CD4-positive, alpha-beta T cell (primary cell): ENCODE measurements around the gene SUPT3H. TPM values are rescaled to one million over a fixed set of nuclear protein-coding genes. Genes with fewer than 3 reads are reported as not detected.

ENCODE experiments used
- ATAC-seq: fragments of 200-7000 bp; cut with Tn5 transposase; one replicate; pipeline ENCODE4 v1.10.0; 2022; ENCODE audit warnings: mild to moderate bottlenecking; ENCODE audit not compliant: poor library complexity
- CTCF ChIA-PET: fragments of 350-600 bp; sonication (Branson Sonifier 250); formaldehyde crosslinking; loops from one replicate; lab custom pipeline; 2021; ENCODE audit warnings: antibody characterized with exemption, inconsistent platforms; lab: Charles Lee
- POLR2A ChIA-PET: fragments of 350-600 bp; sonication (Branson Sonifier 250); formaldehyde crosslinking; loops from one replicate; lab custom pipeline; 2021; ENCODE audit warnings: antibody characterized with exemption, inconsistent platforms; lab: Charles Lee
- DNase-seq, 14 experiments: peaks; one replicate each; pipeline ENCODE4 v3.0.0-alpha.2; 2013 to 2020; ENCODE audit warnings: mixed read lengths in 2 of 14
- H3K27ac ChIP-seq, 2 donors: one replicate each; pipeline versions ENCODE4 v1.5.1 to v1.7.0; 2013; ENCODE audit warnings: low read length in 2 of 2, low read depth in 1 of 2, mild to moderate bottlenecking in 1 of 2
- H3K27me3 ChIP-seq, 2 experiments: 1 replicate in 1 of 2; 2 replicates in 1 of 2; pipeline versions ENCODE4 v1.6.1 to v1.7.0; 2013; ENCODE audit warnings: low read length in 2 of 2, control low read depth in 1 of 2, mild to moderate bottlenecking in 1 of 2, moderate library complexity in 1 of 2; ENCODE audit not compliant: insufficient read depth in 2 of 2, control insufficient read depth in 1 of 2
- H3K36me3 ChIP-seq: one replicate; pipeline ENCODE4 v1.6.1; 2013; ENCODE audit warnings: low read length, control low read depth; ENCODE audit not compliant: insufficient read depth
- H3K4me1 ChIP-seq: one replicate; pipeline ENCODE4 v1.6.1; 2013; ENCODE audit warnings: low read length, control low read depth; ENCODE audit not compliant: insufficient read depth
- H3K4me3 ChIP-seq: one replicate; pipeline ENCODE4 v1.5.1; 2013; ENCODE audit warnings: mild to moderate bottlenecking, low read length, moderate library complexity
- H3K9me3 ChIP-seq, 2 experiments: 1 replicate in 1 of 2; 2 replicates in 1 of 2; pipeline versions ENCODE4 v1.6.1 to v1.7.0; 2013; ENCODE audit warnings: low read length in 2 of 2, mild to moderate bottlenecking in 2 of 2, control low read depth in 1 of 2, moderate library complexity in 1 of 2; ENCODE audit not compliant: control insufficient read depth in 1 of 2, insufficient read depth in 1 of 2
- H3K27ac Mint-ChIP-seq: one replicate; pipeline ENCODE4 v1.8.0; 2020; ENCODE audit warnings: mixed read lengths
- H3K27me3 Mint-ChIP-seq: one replicate; pipeline ENCODE4 v1.8.0; 2021; ENCODE audit warnings: mixed read lengths
- H3K36me3 Mint-ChIP-seq: one replicate; pipeline ENCODE4 v1.8.0; 2021; ENCODE audit warnings: low read depth, mixed read lengths
- H3K4me1 Mint-ChIP-seq: one replicate; pipeline ENCODE4 v1.8.0; 2021; ENCODE audit warnings: low read depth, mixed read lengths
- H3K4me3 Mint-ChIP-seq: one replicate; pipeline ENCODE4 v1.8.0; 2020; ENCODE audit warnings: mild to moderate bottlenecking, mixed read lengths
- H3K9me3 Mint-ChIP-seq: one replicate; pipeline ENCODE4 v1.8.0; 2020; ENCODE audit warnings: mixed read lengths
- CTCF ChIP-seq: fragments of 200-600 bp; IDR thresholded peaks from one replicate; pipeline ENCODE4 v1.8.0; 2022; ENCODE audit warnings: antibody characterized with exemption, mild to moderate bottlenecking
- intact Hi-C, 2 experiments: fragments of 100-400 bp; cut with DNase I in 1 of 2; cut with micrococcal nuclease in 1 of 2; formaldehyde crosslinking; loops; one replicate each; pipeline versions ENCODE4 v1.15.1 to v1.9.0; 2023 to 2025; cut with DNase I, micrococcal nuclease
- total RNA-seq, 174 experiments: library from RNA in 2 of 174; stranded (reverse) in 2 of 174; gene quantifications; one replicate each; pipeline ENCODE4 v1.2.3 and lab custom pipeline; 2021 to 2026

Gene SUPT3H
- total RNA-seq, 2 experiments from 2014 or later, result 8.9 to 10.5 TPM

- no peak overlapping the region for H3K4me3 ChIP-seq
- no peaks in the 10 kb centered on the region for H3K4me1 Mint-ChIP-seq
Observed at GRCh38 chr6:44797746-44798145, 580.0 kb downstream of the SUPT3H start.

GRCh38 chr6:44795326-44795725 is 582.4 kb downstream of the SUPT3H start:
- no peak overlapping the region for H3K27ac Mint-ChIP-seq
- peaks cover 0 to 8% of the 10 kb centered on the region in 2 experiments for H3K27me3 ChIP-seq
- DNase-seq, result no peak
- TF ChIP-seq CTCF, result no peak
- CTCF ChIA-PET, result no interaction called here
- H3K4me3 Mint-ChIP-seq, result no peak overlapping the region
- intact Hi-C loops, result no loop called here
- H3K36me3 ChIP-seq, result no peaks in the 10 kb centered on the region
- H3K4me1 Mint-ChIP-seq, result no peaks in the 10 kb centered on the region
- POLR2A ChIA-PET, result no interaction called here
- H3K4me1 ChIP-seq, result no peaks in the 10 kb centered on the region
- H3K36me3 Mint-ChIP-seq, result no peaks in the 10 kb centered on the region
- H3K9me3 ChIP-seq, result peaks cover 0 to 4% of the 10 kb centered on the region in 2 experiments
- no peak overlapping the region for H3K27ac ChIP-seq
- ATAC-seq, result no peak
- no peak overlapping the region for H3K4me3 ChIP-seq
- no peaks in the 10 kb centered on the region for H3K9me3 Mint-ChIP-seq
- no peaks in the 10 kb centered on the region for H3K27me3 Mint-ChIP-seq

More at GRCh38 chr6:44797746-44798145, 580.0 kb downstream of the SUPT3H start:
- TF ChIP-seq CTCF, result no peak
- DNase-seq (no peak), ATAC-seq (no peak)
- Mint-ChIP-seq H3K9me3 (no peaks in the 10 kb centered on the region), H3K4me3 (no peak overlapping the region), H3K27ac (no peak overlapping the region), H3K27me3 (no peaks in the 10 kb centered on the region), H3K36me3 (no peaks in the 10 kb centered on the region)
- POLR2A ChIA-PET, result no interaction called here
- Histone ChIP-seq H3K4me1 (no peaks in the 10 kb centered on the region), H3K36me3 (no peaks in the 10 kb centered on the region), H3K27me3 (peaks cover 0 to 8% of the 10 kb centered on the region in 2 experiments), H3K27ac (no peak overlapping the region), H3K9me3 (peaks cover 0 to 4% of the 10 kb centered on the region in 2 experiments)
- intact Hi-C loops, result no loop called here
- CTCF ChIA-PET, result no interaction called here

- no peaks in the 10 kb centered on the region for H3K9me3 ChIP-seq
- H3K27ac ChIP-seq, result no peak overlapping the region
- Mint-ChIP-seq H3K4me1 (peaks cover 19% of the 10 kb centered on the region), H3K27me3 (no peaks in the 10 kb centered on the region), H3K9me3 (no peaks in the 10 kb centered on the region), H3K4me3 (no peak overlapping the region), H3K36me3 (no peaks in the 10 kb centered on the region), H3K27ac (no peak overlapping the region)
- H3K27me3 ChIP-seq, result no peaks in the 10 kb centered on the region
- intact Hi-C loops, result no loop called here
- ATAC-seq (no peak), DNase-seq (no peak)
- no peak overlapping the region for H3K4me3 ChIP-seq
- no peak for TF ChIP-seq CTCF
- peaks cover 11% of the 10 kb centered on the region for H3K4me1 ChIP-seq
- H3K36me3 ChIP-seq, result no peaks in the 10 kb centered on the region
- ChIA-PET POLR2A (no interaction called here), CTCF (no interaction called here)
Observed at GRCh38 chr6:44789806-44790205, 587.9 kb downstream of the SUPT3H start.
